H1 (cell line): ENCODE data around the gene CXCL11. TPM values are rescaled to one million over a fixed set of nuclear protein-coding genes. Genes with fewer than 3 reads are reported as not detected.
"Not testable (repeated sequence)": the region's sequence is repeated elsewhere in the genome, so short reads cannot be mapped to it uniquely, and the experiment has no call there.

Experiments used
- CTCF ChIA-PET: fragments of 300-600 bp; sonication (Branson Sonifier 250); formaldehyde crosslinking; loops from one replicate; lab custom pipeline; 2021; ENCODE audit not compliant: partially characterized antibody; lab: Charles Lee
- POLR2A ChIA-PET: fragments of 300-600 bp; sonication (Branson Sonifier 250); formaldehyde crosslinking; loops from one replicate; lab custom pipeline; 2021; ENCODE audit warnings: inconsistent platforms; ENCODE audit not compliant: partially characterized antibody; lab: Charles Lee
- DNase-seq, 2 experiments: peaks; one replicate each; pipeline versions ENCODE4 v3.0.0 to v3.0.0-alpha.2; 2010 to 2022; ENCODE audit warnings: low spot score in 2 of 2, low read depth in 1 of 2, mixed read lengths in 1 of 2
- FAIRE-seq: peaks from 2 replicates; lab custom pipeline; 2011; peaks lifted over from hg19 to GRCh38; lab: Jason Lieb, UNC
- H2AFZ ChIP-seq: 2 replicates; pipeline ENCODE4 v1.8.1; 2012; ENCODE audit warnings: low read length, inconsistent platforms
- H2AK5ac ChIP-seq: 2 replicates; pipeline ENCODE4 v1.6.1; 2013; ENCODE audit warnings: low read depth, low read length
- H2BK120ac ChIP-seq: replicated peaks from 2 replicates; pipeline ENCODE3; 2013; ENCODE audit warnings: low read depth, low read length, inconsistent platforms
- H2BK12ac ChIP-seq: 2 replicates; pipeline ENCODE4 v1.6.1; 2013; ENCODE audit warnings: low read depth, low read length
- H2BK15ac ChIP-seq: 2 replicates; pipeline ENCODE4 v1.6.1; 2013; ENCODE audit warnings: low read length
- H2BK20ac ChIP-seq: 2 replicates; pipeline ENCODE4 v1.6.1; 2013; ENCODE audit warnings: low read length
- H2BK5ac ChIP-seq: 2 replicates; pipeline ENCODE4 v1.6.1; 2013; ENCODE audit warnings: low read depth, low read length
- H3K14ac ChIP-seq: 2 replicates; pipeline ENCODE4 v1.6.1; 2013; ENCODE audit warnings: inconsistent platforms; ENCODE audit not compliant: insufficient read length
- H3K18ac ChIP-seq: 2 replicates; pipeline ENCODE4 v1.6.1; 2013; ENCODE audit warnings: low read length; ENCODE audit errors: extremely low read depth
- H3K23ac ChIP-seq: 2 replicates; pipeline ENCODE4 v1.6.1; 2013; ENCODE audit warnings: inconsistent platforms; ENCODE audit not compliant: insufficient read length
- H3K23me2 ChIP-seq: 2 replicates; pipeline ENCODE4 v1.6.1; 2013; ENCODE audit warnings: low read depth, low read length
- H3K27ac ChIP-seq: 2 replicates; pipeline ENCODE4 v1.6.1; 2011; ENCODE audit warnings: low read depth, low read length, inconsistent platforms
- H3K27me3 ChIP-seq, 4 experiments: replicated peaks in 1 of 4; 1 replicate in 1 of 4; 2 replicates in 3 of 4; pipeline versions ENCODE4 v1.6.1 to v1.8.1; 2011 to 2013; ENCODE audit warnings: low read length in 3 of 4, mild to moderate bottlenecking in 3 of 4, inconsistent platforms in 2 of 4, mixed read lengths in 2 of 4, moderate library complexity in 1 of 4; ENCODE audit not compliant: control insufficient read depth in 3 of 4, insufficient read depth in 3 of 4; ENCODE audit errors: extremely low read depth in 1 of 4
- H3K36me3 ChIP-seq, 4 experiments: 2 replicates each; pipeline versions ENCODE4 v1.6.1 to v1.8.1; 2011 to 2013; ENCODE audit warnings: mild to moderate bottlenecking in 4 of 4, low read length in 3 of 4, moderate library complexity in 2 of 4, control low read depth in 1 of 4, inconsistent platforms in 1 of 4; ENCODE audit not compliant: insufficient read depth in 4 of 4, control insufficient read depth in 2 of 4
- H3K4ac ChIP-seq: replicated peaks from 2 replicates; pipeline ENCODE3; 2013; ENCODE audit warnings: low read length, low read depth, mixed read lengths, inconsistent platforms; ENCODE audit not compliant: insufficient read length
- H3K4me1 ChIP-seq, 4 experiments: replicated peaks in 1 of 4; 1 replicate in 1 of 4; 2 replicates in 3 of 4; pipeline versions ENCODE4 v1.6.1 to v1.8.1; 2011 to 2013; ENCODE audit warnings: low read length in 3 of 4, inconsistent platforms in 2 of 4, mixed read lengths in 1 of 4; ENCODE audit not compliant: insufficient read depth in 4 of 4, control insufficient read depth in 3 of 4
- H3K4me2 ChIP-seq, 2 experiments: 2 replicates each; pipeline versions ENCODE4 v1.6.1 to v1.8.1; 2011 to 2013; ENCODE audit warnings: low read depth in 2 of 2, low read length in 2 of 2, control low read depth in 1 of 2, inconsistent platforms in 1 of 2, mild to moderate bottlenecking in 1 of 2; ENCODE audit not compliant: insufficient read depth in 1 of 2
- H3K4me3 ChIP-seq, 4 experiments: fragments of 200-600, 300-600 bp in 1 of 4; sonication (generic), shearing (Covaris generic), sonication (Bioruptor Twin) in 1 of 4; 2 replicates each; pipeline versions ENCODE4 v1.5.1 to v1.8.1; 2011 to 2016; ENCODE audit warnings: low read length in 4 of 4, low read depth in 3 of 4, control low read depth in 2 of 4, inconsistent platforms in 2 of 4, mild to moderate bottlenecking in 2 of 4, mixed read lengths in 1 of 4, moderate library complexity in 1 of 4; ENCODE audit not compliant: insufficient read depth in 2 of 4; ENCODE audit errors: extremely low read depth in 1 of 4
- H3K56ac ChIP-seq: replicated peaks from 2 replicates; pipeline ENCODE3; 2013; ENCODE audit warnings: low read depth, mild to moderate bottlenecking, mixed read lengths, low read length, inconsistent platforms; ENCODE audit not compliant: insufficient read length
- H3K79me1 ChIP-seq: 2 replicates; pipeline ENCODE4 v1.6.1; 2013; ENCODE audit warnings: low read depth, low read length, control low read depth
- H3K79me2 ChIP-seq, 2 experiments: 2 replicates each; pipeline versions ENCODE4 v1.6.1 to v1.8.1; 2012 to 2013; ENCODE audit warnings: low read length in 2 of 2, mild to moderate bottlenecking in 2 of 2, inconsistent platforms in 1 of 2; ENCODE audit not compliant: insufficient read depth in 2 of 2, control insufficient read depth in 1 of 2
- H3K9ac ChIP-seq, 4 experiments: replicated peaks in 1 of 4; 1 replicate in 1 of 4; 2 replicates in 3 of 4; pipeline versions ENCODE4 v1.6.1 to v1.8.1; 2011 to 2013; ENCODE audit warnings: low read depth in 3 of 4, low read length in 3 of 4, control low read depth in 2 of 4, mild to moderate bottlenecking in 2 of 4, moderate library complexity in 2 of 4, inconsistent platforms in 1 of 4; ENCODE audit errors: extremely low read depth in 1 of 4
- H3K9me3 ChIP-seq, 2 experiments: 2 replicates each; pipeline versions ENCODE4 v1.6.1 to v1.8.1; 2012 to 2013; ENCODE audit warnings: mild to moderate bottlenecking in 2 of 2, moderate library complexity in 2 of 2, control low read depth in 1 of 2, inconsistent platforms in 1 of 2, low read depth in 1 of 2, low read length in 1 of 2, mixed read lengths in 1 of 2; ENCODE audit not compliant: insufficient read depth in 2 of 2
- H4K20me1 ChIP-seq, 2 experiments: replicated peaks in 1 of 2; 2 replicates each; pipeline versions ENCODE3 to v1.8.1; 2011 to 2013; ENCODE audit warnings: inconsistent platforms in 2 of 2, low read length in 2 of 2, mild to moderate bottlenecking in 1 of 2; ENCODE audit not compliant: insufficient read depth in 2 of 2, control insufficient read depth in 1 of 2
- H4K5ac ChIP-seq: 2 replicates; pipeline ENCODE4 v1.6.1; 2013; ENCODE audit warnings: low read length, low read depth, mixed read lengths, inconsistent platforms; ENCODE audit not compliant: insufficient read length
- H4K8ac ChIP-seq: 2 replicates; pipeline ENCODE4 v1.8.0; 2013; ENCODE audit warnings: mild to moderate bottlenecking, moderate library complexity, low read length, inconsistent platforms; ENCODE audit not compliant: insufficient read depth; ENCODE audit errors: extremely low read depth
- H4K91ac ChIP-seq: replicated peaks from 2 replicates; pipeline ENCODE3; 2013; ENCODE audit warnings: low read length, mixed read lengths, inconsistent platforms; ENCODE audit not compliant: insufficient read length
- WGBS, 2 experiments: shearing (Covaris generic) in 1 of 2; methylation state at CpG; one replicate each; pipeline versions ENCODE4 v1.1.6 to v1.1.7; 2013 to 2015; ENCODE audit warnings: low lambda C conversion rate in 2 of 2, mixed read lengths in 2 of 2, inconsistent platforms in 1 of 2, low coverage in 1 of 2, missing lambda C conversion rate in 1 of 2; ENCODE audit not compliant: insufficient replicate concordance in 2 of 2, insufficient coverage in 1 of 2, insufficient read length in 1 of 2; ENCODE audit errors: extremely low coverage in 1 of 2, missing lambda C conversion rate in 1 of 2; 5-methylcytosine and 5-hydroxymethylcytosine counted together
- polyA plus RNA-seq, 7 experiments: library from polyadenylated mRNA; depleted of rRNA in 3 of 7; stranded (reverse) in 5 of 7; unstranded in 2 of 7; fragments of >200 nt in 5 of 7; fragments of 200-250 nt in 2 of 7; gene quantifications; 1 replicate in 5 of 7; 2 replicates in 1 of 7; 4 replicates in 1 of 7; pipeline versions ENCODE4 v1.2.1 to v1.2.3, GENCODE V29; 2011 to 2013; ENCODE audit warnings: missing spikeins in 2 of 7, mixed read lengths in 2 of 7
- total RNA-seq: library from RNA; stranded (reverse); fragmentation: NEBNext Ultra II Directional; extraction: Animal tissue kit (Norgen Biotek cat#: 25700); gene quantifications from 2 replicates; pipeline ENCODE4 v1.2.1, GENCODE V29; 2021

The CXCL11 gene
- total and polyA plus RNA-seq, 2 of the 8 experiments (the other 6 are each of a cell fraction or from before 2014, with no cell fraction given), result 0.18 TPM; not detected in 1

DNA sequence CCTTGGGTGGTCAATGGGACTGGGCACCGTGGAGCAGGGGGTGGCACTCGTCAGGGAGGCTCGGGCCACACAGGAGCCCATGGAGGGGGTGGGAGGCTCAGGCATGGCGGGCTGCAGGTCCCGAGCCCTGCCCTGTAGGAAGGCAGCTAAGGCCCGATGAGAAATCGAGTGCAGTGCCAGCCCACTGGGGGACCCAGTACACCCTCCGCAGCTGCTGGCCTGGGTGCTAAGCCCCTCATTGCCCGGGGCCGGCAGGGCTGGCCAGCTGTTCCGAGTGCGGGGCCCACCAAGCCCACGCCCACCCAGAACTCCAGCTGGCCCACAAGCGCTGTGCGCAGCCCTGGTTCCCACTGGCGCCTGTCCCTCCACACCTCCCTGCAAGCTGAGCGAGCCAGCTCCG is 7.4 kb upstream of the CXCL11 start:
- not testable (repeated sequence) for H2BK12ac ChIP-seq, H3K4me1 ChIP-seq, DNase-seq, H2AK5ac ChIP-seq, H3K4me3 ChIP-seq, H3K56ac ChIP-seq, H3K4me2 ChIP-seq, H3K27me3 ChIP-seq, H3K18ac ChIP-seq, H4K5ac ChIP-seq, H2AFZ ChIP-seq, H3K4ac ChIP-seq, H3K79me1 ChIP-seq, H3K36me3 ChIP-seq, H3K79me2 ChIP-seq, H2BK20ac ChIP-seq, H3K23me2 ChIP-seq, H2BK5ac ChIP-seq, H3K14ac ChIP-seq, H3K9ac ChIP-seq, FAIRE-seq, H2BK15ac ChIP-seq, H4K20me1 ChIP-seq, H3K23ac ChIP-seq, H4K91ac ChIP-seq, H3K27ac ChIP-seq, H2BK120ac ChIP-seq, H4K8ac ChIP-seq, H3K9me3 ChIP-seq
- 89% methylated on average over 7 of the region's 18 CpGs; no CpG with 5 or more reads in 1 of the 2 experiments for WGBS, 2 experiments
- ChIA-PET CTCF (interaction anchor here (1.3 to 1.5 kb wide), 2 partner anchors 43 to 335 kb away, joined by 3 read pairs; no protein-coding TSS in a partner anchor), POLR2A (interaction anchor here (0.9 kb wide), 1 partner anchor 23 kb away, joined by 4 read pairs; no protein-coding TSS in a partner anchor)
